ENCODE data around the gene GRB14.
"Not testable (repeated sequence)": the region's sequence is repeated elsewhere in the genome, so short reads cannot be mapped to it uniquely, and the experiment has no call there.

Gene GRB14

GRCh38 chr2:164620873-164621763 is at the start of gene GRB14:
GRB14 (minus strand) TSS chr2:164621482; CDS start chr2:164621309, 173 bp downstream.
- DNase-seq: no peak

- DNase-seq: no peak
Observed at GRCh38 chr2:164669291-164669690, 48.0 kb upstream of the GRB14 start.

- no peak for DNase-seq
Observed at GRCh38 chr2:164667566-164667965, 46.3 kb upstream of the GRB14 start.

- DNase-seq: no peak
Observed at GRCh38 chr2:164664070-164664469, 42.8 kb upstream of the GRB14 start.

GRCh38 chr2:164662868-164663631 is 41.8 kb upstream of the GRB14 start:
- DNase-seq: no peak

GRCh38 chr2:164662066-164662465 is 40.8 kb upstream of the GRB14 start:
- no peak for DNase-seq

GRCh38 chr2:164661349-164661748 is 40.1 kb upstream of the GRB14 start:
- no peak for DNase-seq

- no peak for DNase-seq
Observed at GRCh38 chr2:164657129-164657528, 35.8 kb upstream of the GRB14 start.

GRCh38 chr2:164655750-164656149 is 34.5 kb upstream of the GRB14 start:
- DNase-seq: no peak

GRCh38 chr2:164655336-164655735 is 34.1 kb upstream of the GRB14 start:
- DNase-seq: no peak

GRCh38 chr2:164651361-164651760 is 30.1 kb upstream of the GRB14 start:
- no peak for DNase-seq

GRCh38 chr2:164644036-164644700 is 22.9 kb upstream of the GRB14 start:
- DNase-seq: no peak

- DNase-seq: no peak
Observed at GRCh38 chr2:164642946-164643555, 21.8 kb upstream of the GRB14 start.

GRCh38 chr2:164642268-164642667 is 21.0 kb upstream of the GRB14 start:
- DNase-seq: no peak

GRCh38 chr2:164628319-164628718 is 7.0 kb upstream of the GRB14 start:
- not testable (repeated sequence) for DNase-seq

- DNase-seq: no peak
Observed at GRCh38 chr2:164625378-164625971, 4.2 kb upstream of the GRB14 start.

- no peak for DNase-seq
Observed at GRCh38 chr2:164624316-164624715, 3.0 kb upstream of the GRB14 start.

GRCh38 chr2:164622338-164623106 is 1.2 kb upstream of the GRB14 start:
- no peak for DNase-seq

GRCh38 chr2:164621764-164622105 is 453 bp upstream of the GRB14 start:
- DNase-seq: no peak

GRCh38 chr2:164620457-164620856 is 825 bp downstream of the GRB14 start:
- no peak for DNase-seq

- no peak for DNase-seq
Observed at GRCh38 chr2:164617466-164617865, 3.8 kb downstream of the GRB14 start.
